Endothelial cell of umbilical vein (primary cell): ENCODE measurements around the gene GGT5. TPM values are rescaled to one million over a fixed set of nuclear protein-coding genes. Genes with fewer than 3 reads are reported as not detected.
A peak's percentile ranks its signal among the peaks of the same experiment; 100 is the strongest.

ENCODE experiments used
- BruUV-seq: library from RNA; stranded (reverse); fragments of 400-500 nt; replicated peaks from 2 replicates; lab custom pipeline; 2021; lab: Mats Ljungman, UMichigan
- CTCF ChIA-PET: fragments of 300-600, 350-600 bp; sonication (Branson Sonifier 250); formaldehyde crosslinking; loops from one replicate; lab custom pipeline; 2021; ENCODE audit warnings: antibody characterized with exemption, inconsistent platforms; lab: Charles Lee
- POLR2A ChIA-PET: fragments of 300-600, 350-600 bp; sonication (Branson Sonifier 250); formaldehyde crosslinking; loops from one replicate; lab custom pipeline; 2021; ENCODE audit warnings: antibody characterized with exemption, inconsistent platforms; lab: Charles Lee
- DNase-seq: peaks from one replicate; pipeline ENCODE4 v3.0.0-alpha.2; 2011; ENCODE audit warnings: low read depth, low spot score
- FAIRE-seq: peaks from 2 replicates; lab custom pipeline; 2011; peaks lifted over from hg19 to GRCh38; lab: Jason Lieb, UNC
- H2AFZ ChIP-seq: 2 replicates; pipeline ENCODE4 v1.6.0; 2012; ENCODE audit warnings: low read depth, low read length, control low read depth, inconsistent platforms
- H3K27ac ChIP-seq: 2 replicates; pipeline ENCODE4 v1.5.1; 2011; ENCODE audit warnings: low read depth, mild to moderate bottlenecking, control low read depth, low read length, moderate library complexity; ENCODE audit not compliant: insufficient read depth
- H3K27me3 ChIP-seq, 2 experiments: 2 replicates each; pipeline versions ENCODE4 v1.6.0 to v1.6.1; 2011; ENCODE audit warnings: low read length in 2 of 2, mixed read lengths in 1 of 2; ENCODE audit not compliant: control insufficient read depth in 2 of 2, insufficient read depth in 2 of 2
- H3K36me3 ChIP-seq, 2 experiments: 2 replicates in 1 of 2; 3 replicates in 1 of 2; pipeline ENCODE4 v1.5.1; 2011; ENCODE audit warnings: low read length in 2 of 2, mild to moderate bottlenecking in 1 of 2, moderate library complexity in 1 of 2; ENCODE audit not compliant: control insufficient read depth in 2 of 2, insufficient read depth in 2 of 2; ENCODE audit errors: extremely low read depth in 1 of 2
- H3K4me1 ChIP-seq: 3 replicates; pipeline ENCODE4 v1.5.1; 2011; ENCODE audit warnings: mild to moderate bottlenecking, low read length; ENCODE audit not compliant: control insufficient read depth, insufficient read depth; ENCODE audit errors: extremely low read depth
- H3K4me2 ChIP-seq: 2 replicates; pipeline ENCODE4 v1.6.1; 2011; ENCODE audit warnings: low read length, control low read depth, mixed read lengths; ENCODE audit not compliant: insufficient read depth
- H3K4me3 ChIP-seq, 3 experiments: fragments of 200-600 bp in 1 of 3; sonication (generic), shearing (Covaris generic) in 1 of 3; replicated peaks in 1 of 3; 2 replicates each; pipeline ENCODE4 v1.5.1; 2011 to 2016; ENCODE audit warnings: control low read depth in 3 of 3, low read length in 3 of 3, mild to moderate bottlenecking in 2 of 3, inconsistent platforms in 1 of 3, low read depth in 1 of 3, moderate library complexity in 1 of 3; ENCODE audit not compliant: insufficient read depth in 1 of 3
- H3K79me2 ChIP-seq: 2 replicates; pipeline ENCODE4 v1.6.0; 2012; ENCODE audit warnings: low read length, inconsistent platforms; ENCODE audit not compliant: control insufficient read depth, insufficient read depth
- H3K9ac ChIP-seq: replicated peaks from 2 replicates; pipeline ENCODE3; 2011; ENCODE audit warnings: low read length, control low read depth; ENCODE audit not compliant: insufficient read depth; ENCODE audit errors: extremely low read depth
- H3K9me1 ChIP-seq: replicated peaks from 3 replicates; pipeline ENCODE4 v1.6.0; 2011; ENCODE audit warnings: mild to moderate bottlenecking, low read length; ENCODE audit not compliant: control insufficient read depth, insufficient read depth; ENCODE audit errors: extremely low read depth
- H3K9me3 ChIP-seq: replicated peaks from 2 replicates; pipeline ENCODE4 v1.5.1; 2012; ENCODE audit warnings: low read length, inconsistent platforms; ENCODE audit not compliant: control insufficient read depth, insufficient read depth
- H4K20me1 ChIP-seq: replicated peaks from 2 replicates; pipeline ENCODE3; 2011; ENCODE audit warnings: mild to moderate bottlenecking, low read length; ENCODE audit not compliant: control insufficient read depth, insufficient read depth; ENCODE audit errors: extremely low read depth
- dilution Hi-C: fragments of 300-500 bp; cut with MboI; formaldehyde crosslinking; loops from one replicate; pipeline ENCODE4 v1.15.0; 2019; ENCODE audit warnings: low sequenced_read_pairs; ENCODE audit not compliant: extremely low pct_ligation_motif_present
- intact Hi-C: fragments of 100-400 bp; cut with micrococcal nuclease; formaldehyde crosslinking; loops from one replicate; pipeline ENCODE4 v1.10.0; 2022
- polyA plus RNA-seq, 4 experiments: library from polyadenylated mRNA; depleted of rRNA in 3 of 4; stranded (reverse) in 3 of 4; unstranded in 1 of 4; fragments of >200 nt; gene quantifications; 2 replicates each; pipeline versions ENCODE4 v1.2.1 to v1.2.3, GENCODE V29; 2011 to 2012; ENCODE audit warnings: missing spikeins in 1 of 4
- total RNA-seq: library from RNA; stranded (reverse); gene quantifications from 2 replicates; pipeline ENCODE4 v1.2.3, GENCODE V29; 2021
- TF ChIP-seq, protein P1 (sequence below): IDR thresholded peaks from 2 replicates; pipeline ENCODE4 v1.6.1; 2011; ENCODE audit not compliant: insufficient read depth, insufficient read length
- TF ChIP-seq, protein P2 (sequence below), 2 donors: IDR thresholded peaks; 1 replicate in 1 of 2; 2 replicates in 1 of 2; pipeline ENCODE4 v1.5.1; 2011; ENCODE audit warnings: low read length in 2 of 2, mild to moderate bottlenecking in 2 of 2, moderate library complexity in 2 of 2, control low read depth in 1 of 2, inconsistent platforms in 1 of 2, low read depth in 1 of 2; ENCODE audit not compliant: insufficient read depth in 1 of 2; ENCODE audit errors: extremely low read depth in 1 of 2

GGT5 gene
- total and polyA plus RNA-seq, 2 donors (not counting 3 experiments of a cell fraction or from before 2014, with no cell fraction given) = 45.9 to 293 TPM

DNA sequence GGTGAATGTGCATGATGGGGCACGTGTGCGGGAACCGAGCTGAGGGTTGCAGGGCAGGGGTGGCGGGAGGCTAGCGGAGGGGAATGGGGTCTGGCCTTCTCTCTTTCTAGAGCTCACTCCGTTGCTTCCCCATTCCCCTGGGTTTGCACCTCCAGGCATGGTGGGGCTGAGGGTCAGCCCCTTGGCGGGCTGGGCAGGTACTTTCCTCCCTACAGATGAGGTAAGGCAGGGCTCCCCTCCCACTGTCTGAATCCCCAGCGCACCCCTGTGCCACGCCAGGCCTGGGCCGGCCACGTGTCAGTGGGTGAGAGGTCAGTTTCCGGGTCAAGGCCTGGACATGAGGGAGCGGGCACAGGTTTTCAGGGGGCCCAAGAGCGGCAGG lies 54.7 kb downstream of the GGT5 start:
- H3K27me3 ChIP-seq = no peaks in the 10 kb centered on the region
- no peak overlapping the region for H3K9ac ChIP-seq
- H3K4me1 ChIP-seq = peaks cover 9% of the 10 kb centered on the region
- no peaks in the 10 kb centered on the region for H3K79me2 ChIP-seq
- dilution Hi-C loops (no loop called here), intact Hi-C loops (no loop called here)
- TF ChIP-seq, protein P1, sequence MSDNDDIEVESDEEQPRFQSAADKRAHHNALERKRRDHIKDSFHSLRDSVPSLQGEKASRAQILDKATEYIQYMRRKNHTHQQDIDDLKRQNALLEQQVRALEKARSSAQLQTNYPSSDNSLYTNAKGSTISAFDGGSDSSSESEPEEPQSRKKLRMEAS = no peak
- TF ChIP-seq, protein P2, sequence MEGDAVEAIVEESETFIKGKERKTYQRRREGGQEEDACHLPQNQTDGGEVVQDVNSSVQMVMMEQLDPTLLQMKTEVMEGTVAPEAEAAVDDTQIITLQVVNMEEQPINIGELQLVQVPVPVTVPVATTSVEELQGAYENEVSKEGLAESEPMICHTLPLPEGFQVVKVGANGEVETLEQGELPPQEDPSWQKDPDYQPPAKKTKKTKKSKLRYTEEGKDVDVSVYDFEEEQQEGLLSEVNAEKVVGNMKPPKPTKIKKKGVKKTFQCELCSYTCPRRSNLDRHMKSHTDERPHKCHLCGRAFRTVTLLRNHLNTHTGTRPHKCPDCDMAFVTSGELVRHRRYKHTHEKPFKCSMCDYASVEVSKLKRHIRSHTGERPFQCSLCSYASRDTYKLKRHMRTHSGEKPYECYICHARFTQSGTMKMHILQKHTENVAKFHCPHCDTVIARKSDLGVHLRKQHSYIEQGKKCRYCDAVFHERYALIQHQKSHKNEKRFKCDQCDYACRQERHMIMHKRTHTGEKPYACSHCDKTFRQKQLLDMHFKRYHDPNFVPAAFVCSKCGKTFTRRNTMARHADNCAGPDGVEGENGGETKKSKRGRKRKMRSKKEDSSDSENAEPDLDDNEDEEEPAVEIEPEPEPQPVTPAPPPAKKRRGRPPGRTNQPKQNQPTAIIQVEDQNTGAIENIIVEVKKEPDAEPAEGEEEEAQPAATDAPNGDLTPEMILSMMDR (IDR thresholded peaks at IDR 0.05; ENCODE audit: extremely low read depth in 1 of 2, insufficient read depth in 1 of 2, low read depth in 1 of 2, low read length in 2 of 2) = no peak
- FAIRE-seq (no peak), DNase-seq (no peak)
- no peak overlapping the region for H3K27ac ChIP-seq
- ChIA-PET CTCF (interaction anchor here (0.9 to 4.6 kb wide), 16 partner anchors 8 to 130 kb away, joined by 3 to 164 read pairs (median 6); partner anchors contain the start of gene GGT5), POLR2A (interaction anchor here (0.9 kb wide), 2 partner anchors 50 to 57 kb away, joined by 3 to 4 read pairs; no protein-coding TSS in a partner anchor)
- no peaks in the 10 kb centered on the region for H4K20me1 ChIP-seq
- H3K4me2 ChIP-seq = no peak overlapping the region
- no peaks in the 10 kb centered on the region for H3K9me1 ChIP-seq
- H3K4me3 ChIP-seq = no peak overlapping the region
- BruUV-seq = no TSS peak
- no peaks in the 10 kb centered on the region for H3K9me3 ChIP-seq
- peak overlapping the region; percentile 44 for H2AFZ ChIP-seq
- H3K36me3 ChIP-seq = no peaks in the 10 kb centered on the region
